GM19239 (cell line): ENCODE results near the gene COMMD1.
"Not testable (repeated sequence)": the region's sequence is repeated elsewhere in the genome, so short reads cannot be mapped to it uniquely, and the experiment has no call there.

Experiments
- DNase-seq: peaks from one replicate; pipeline ENCODE4 v3.0.0; 2011; ENCODE audit warnings: low spot score; ENCODE audit not compliant: insufficient read length
- FAIRE-seq: peaks from 2 replicates; lab custom pipeline; 2011; peaks lifted over from hg19 to GRCh38; lab: Jason Lieb, UNC

The COMMD1 gene

GRCh38 chr2:61905372-61906185, at the start of gene COMMD1:
Gene COMMD1 (plus strand): TSS chr2:61905674. CDS start chr2:61905679, 5 bp downstream.
- DNase-seq (peak; percentile 46), FAIRE-seq (peak; percentile 91)

GRCh38 chr2:61857224-61857623, 48.2 kb upstream of the COMMD1 start:
- DNase-seq (no peak), FAIRE-seq (no peak)

- DNase-seq (no peak), FAIRE-seq (no peak)
These were observed 43.4 kb upstream of the COMMD1 start for GRCh38 chr2:61862085-61862484.

- not testable (repeated sequence) for FAIRE-seq, DNase-seq
These were observed 38.9 kb upstream of the COMMD1 start for GRCh38 chr2:61866482-61867089.

- no peak for DNase-seq
- no peak for FAIRE-seq
These were observed 29.1 kb upstream of the COMMD1 start for GRCh38 chr2:61876400-61876799.

- FAIRE-seq (no peak), DNase-seq (no peak)
These were observed 27.8 kb upstream of the COMMD1 start for GRCh38 chr2:61877571-61878245.

- FAIRE-seq: no peak
- no peak for DNase-seq
These were observed 26.7 kb upstream of the COMMD1 start for GRCh38 chr2:61878761-61879160.

GRCh38 chr2:61879351-61879750, 26.1 kb upstream of the COMMD1 start:
- FAIRE-seq, DNase-seq: not testable (repeated sequence)

- FAIRE-seq (no peak), DNase-seq (no peak)
These were observed 22.6 kb upstream of the COMMD1 start for GRCh38 chr2:61882850-61883249.

GRCh38 chr2:61885896-61886603, 19.4 kb upstream of the COMMD1 start:
- DNase-seq (no peak), FAIRE-seq (no peak)

GRCh38 chr2:61887717-61888266, 17.7 kb upstream of the COMMD1 start:
- DNase-seq: no peak

GRCh38 chr2:61888267-61889055, 17.0 kb upstream of the COMMD1 start, which contains the start of gene CCT4:
Gene CCT4 (minus strand): TSS chr2:61888656. CDS start chr2:61888507, 149 bp downstream.
- DNase-seq (peak; percentile 60), FAIRE-seq (peak; percentile 84)

More at GRCh38 chr2:61887717-61888266, 17.7 kb upstream of the COMMD1 start:
- peak; percentile 18 for FAIRE-seq

GRCh38 chr2:61898810-61899209, 6.7 kb upstream of the COMMD1 start:
- FAIRE-seq (no peak), DNase-seq (no peak)

- FAIRE-seq: no peak
- DNase-seq: no peak
These were observed 5.2 kb upstream of the COMMD1 start for GRCh38 chr2:61900281-61900680.

- DNase-seq (no peak), FAIRE-seq (peak; percentile 52)
These were observed 654 bp downstream of the COMMD1 start for GRCh38 chr2:61906186-61906470.

- DNase-seq: no peak
- FAIRE-seq: no peak
These were observed 3.6 kb downstream of the COMMD1 start for GRCh38 chr2:61909116-61909515.

- DNase-seq (no peak), FAIRE-seq (no peak)
These were observed 5.1 kb downstream of the COMMD1 start for GRCh38 chr2:61910603-61911002.

GRCh38 chr2:61911510-61911909, 6.0 kb downstream of the COMMD1 start:
- DNase-seq (no peak), FAIRE-seq (no peak)

- not testable (repeated sequence) for DNase-seq, FAIRE-seq
These were observed 9.3 kb downstream of the COMMD1 start for GRCh38 chr2:61914794-61915193.
